ENCODE measurements around the gene FAM32A.
"Not testable (repeated sequence)": the region's sequence is repeated elsewhere in the genome, so short reads cannot be mapped to it uniquely, and the experiment has no call there.

FAM32A gene

GRCh38 chr19:16175954-16176353 lies 9.3 kb upstream of the FAM32A start:
- no peak for TF ChIP-seq EZH2phosphoT487 (IDR thresholded peaks at IDR 0.05; ENCODE audit: borderline replicate concordance)
- TF ChIP-seq CTCF (conservative IDR thresholded peaks at IDR 0.05; ENCODE audit: low read length), result no peak
- Histone ChIP-seq H2AFZ (ENCODE audit: low read length) (no peak overlapping the region), H4K20me1 (ENCODE audit: insufficient read depth, low read length, poor library complexity, severe bottlenecking) (no peaks in the 10 kb centered on the region), H3K4me2 (ENCODE audit: low read depth, low read length, poor library complexity, severe bottlenecking) (no peak overlapping the region), H3K79me2 (ENCODE audit: insufficient read depth, low read length) (no peaks in the 10 kb centered on the region; the same call in 1 of the 2 replicates), H3K4me1 (ENCODE audit: insufficient read depth, low read length, poor library complexity, severe bottlenecking) (peaks cover 16% of the 10 kb centered on the region), H3K9ac (ENCODE audit: low read depth, low read length, poor library complexity, severe bottlenecking) (no peak overlapping the region), H3K9me3 (ENCODE audit: insufficient read depth, low read depth, low read length) (no peaks in the 10 kb centered on the region; the same call in 1 of the 2 replicates), H3F3A (ENCODE audit: low read depth) (no peaks in the 10 kb centered on the region; the same call in 1 of the 2 replicates), H3K27me3 (ENCODE audit: insufficient read depth, low read length, poor library complexity, severe bottlenecking) (no peaks in the 10 kb centered on the region), H3K9me2 (replicated peaks; ENCODE audit: low read depth, low read length) (no peaks in the 10 kb centered on the region), H3K4me3 (ENCODE audit: low read length, poor library complexity, severe bottlenecking) (no peak overlapping the region), H3K36me3 (ENCODE audit: insufficient read depth, low read length) (no peaks in the 10 kb centered on the region)

GRCh38 chr19:16178866-16179265 lies 6.3 kb upstream of the FAM32A start:
- not testable (repeated sequence) for H3K4me1 ChIP-seq (ENCODE audit: insufficient read depth, low read length, poor library complexity, severe bottlenecking); H3F3A ChIP-seq (ENCODE audit: low read depth)

GRCh38 chr19:16180611-16181010 lies 4.6 kb upstream of the FAM32A start:
- H3K9me3 ChIP-seq (ENCODE audit: insufficient read depth, low read depth, low read length), result no peaks in the 10 kb centered on the region; the same call in 1 of the 2 replicates
- no peaks in the 10 kb centered on the region for H3K27me3 ChIP-seq (ENCODE audit: insufficient read depth, low read length, poor library complexity, severe bottlenecking)
- H4K20me1 ChIP-seq (ENCODE audit: insufficient read depth, low read length, poor library complexity, severe bottlenecking), result no peaks in the 10 kb centered on the region
- H3F3A ChIP-seq (ENCODE audit: low read depth), result no peaks in the 10 kb centered on the region; the same call in 1 of the 2 replicates
- H3K36me3 ChIP-seq (ENCODE audit: insufficient read depth, low read length), result no peaks in the 10 kb centered on the region
- peak overlapping the region; percentile 55 for H3K9ac ChIP-seq (ENCODE audit: low read depth, low read length, poor library complexity, severe bottlenecking)
- TF ChIP-seq EZH2phosphoT487 (IDR thresholded peaks at IDR 0.05; ENCODE audit: borderline replicate concordance), result no peak
- no peak for TF ChIP-seq CTCF (conservative IDR thresholded peaks at IDR 0.05; ENCODE audit: low read length)
- no peak overlapping the region for H3K4me3 ChIP-seq (ENCODE audit: low read length, poor library complexity, severe bottlenecking)
- H3K9me2 ChIP-seq (replicated peaks; ENCODE audit: low read depth, low read length), result no peaks in the 10 kb centered on the region
- no peak overlapping the region for H3K4me2 ChIP-seq (ENCODE audit: low read depth, low read length, poor library complexity, severe bottlenecking)
- H3K4me1 ChIP-seq (ENCODE audit: insufficient read depth, low read length, poor library complexity, severe bottlenecking), result peaks cover 12% of the 10 kb centered on the region
- H2AFZ ChIP-seq (ENCODE audit: low read length), result no peak overlapping the region
- H3K79me2 ChIP-seq (ENCODE audit: insufficient read depth, low read length), result peaks cover 4% of the 10 kb centered on the region

More at GRCh38 chr19:16178866-16179265, 6.3 kb upstream of the FAM32A start:
- not testable (repeated sequence) for H4K20me1 ChIP-seq (ENCODE audit: insufficient read depth, low read length, poor library complexity, severe bottlenecking); H3K4me2 ChIP-seq (ENCODE audit: low read depth, low read length, poor library complexity, severe bottlenecking); H3K36me3 ChIP-seq (ENCODE audit: insufficient read depth, low read length); H3K9me2 ChIP-seq (replicated peaks; ENCODE audit: low read depth, low read length); H3K27me3 ChIP-seq (ENCODE audit: insufficient read depth, low read length, poor library complexity, severe bottlenecking); H2AFZ ChIP-seq (ENCODE audit: low read length); H3K79me2 ChIP-seq (ENCODE audit: insufficient read depth, low read length); H3K9ac ChIP-seq (ENCODE audit: low read depth, low read length, poor library complexity, severe bottlenecking); H3K9me3 ChIP-seq (ENCODE audit: insufficient read depth, low read depth, low read length); H3K4me3 ChIP-seq (ENCODE audit: low read length, poor library complexity, severe bottlenecking)

DNA sequence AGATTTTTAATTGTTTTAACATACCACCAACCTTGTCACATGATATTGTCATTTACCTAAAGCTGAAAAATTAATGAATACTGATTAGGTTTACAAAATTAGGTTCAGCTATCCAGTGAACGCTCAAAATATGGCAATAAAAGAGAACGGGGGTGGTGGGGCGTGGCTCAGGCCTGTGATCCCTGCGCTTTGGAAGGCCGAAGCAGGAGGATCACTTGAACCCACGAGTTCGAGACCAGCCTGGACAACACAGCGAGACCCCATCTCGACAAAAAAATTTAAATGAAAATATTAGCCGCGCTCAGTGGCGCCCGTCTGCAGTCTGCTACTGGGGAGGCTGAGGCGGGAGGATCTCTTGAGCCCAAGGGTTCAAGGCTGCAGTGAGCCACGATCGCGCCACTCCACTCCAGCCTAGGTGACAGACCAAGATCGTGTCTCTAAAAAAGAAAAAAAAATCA lies 516 bp upstream of the FAM32A start:
- H3K9ac ChIP-seq (ENCODE audit: low read depth, low read length, poor library complexity, severe bottlenecking), result peak overlapping the region; percentile 58
- H3K27me3 ChIP-seq (ENCODE audit: insufficient read depth, low read length, poor library complexity, severe bottlenecking), result no peaks in the 10 kb centered on the region
- H2AFZ ChIP-seq (ENCODE audit: low read length), result peak overlapping the region; percentile 64; the same call in 1 of the 2 replicates
- peaks cover 6% of the 10 kb centered on the region; the same call in 1 of the 2 replicates for H3K36me3 ChIP-seq (ENCODE audit: insufficient read depth, low read length)
- H3K9me2 ChIP-seq (replicated peaks; ENCODE audit: low read depth, low read length), result no peaks in the 10 kb centered on the region
- peak overlapping the region; percentile 86 for H3K4me3 ChIP-seq (ENCODE audit: low read length, poor library complexity, severe bottlenecking)
- H3K4me2 ChIP-seq (ENCODE audit: low read depth, low read length, poor library complexity, severe bottlenecking), result peak overlapping the region; percentile 79
- H3K4me1 ChIP-seq (ENCODE audit: insufficient read depth, low read length, poor library complexity, severe bottlenecking), result peaks cover 33% of the 10 kb centered on the region
- H3K9me3 ChIP-seq (ENCODE audit: insufficient read depth, low read depth, low read length), result no peaks in the 10 kb centered on the region
- H3K79me2 ChIP-seq (ENCODE audit: insufficient read depth, low read length), result peaks cover 42% of the 10 kb centered on the region
- TF ChIP-seq EZH2phosphoT487 (IDR thresholded peaks at IDR 0.05; ENCODE audit: borderline replicate concordance), result no peak
- no peak for TF ChIP-seq CTCF (conservative IDR thresholded peaks at IDR 0.05; ENCODE audit: low read length)
- H4K20me1 ChIP-seq (ENCODE audit: insufficient read depth, low read length, poor library complexity, severe bottlenecking), result peaks cover 22% of the 10 kb centered on the region
- H3F3A ChIP-seq (ENCODE audit: low read depth), result no peaks in the 10 kb centered on the region
